ENCODE measurements around the gene CSRP3. TPM values are rescaled to one million over a fixed set of nuclear protein-coding genes. Genes with fewer than 3 reads are reported as not detected.

CSRP3 gene
- polyA plus RNA-seq (2013, experiment 1 of 2): not detected
- polyA plus RNA-seq (2013, experiment 2 of 2): not detected

GRCh38 chr11:19201737-19202605, at the start of gene CSRP3:
Gene CSRP3 (minus strand): TSS chr11:19201983. CDS start chr11:19192448, 9,535 bp downstream.
- H3K9me3 ChIP-seq (ENCODE audit: control insufficient read depth, low read length): peaks cover 4% of the 10 kb centered on the region
- H3K4me3 ChIP-seq (ENCODE audit: extremely low read depth, insufficient read depth, low read length, poor library complexity, severe bottlenecking): no peak within 1 kb of the TSS
- no peak within 1 kb of the TSS for H3K27ac ChIP-seq (ENCODE audit: low read depth, low read length, severe bottlenecking)
- H3K4me1 ChIP-seq (ENCODE audit: control insufficient read depth, insufficient read depth, low read length, poor library complexity, severe bottlenecking): peaks cover 6% of the 10 kb centered on the region
- 75 to 77% methylated on average over 2 to 4 of the region's 7 CpGs for WGBS, 2 experiments (ENCODE audit: insufficient coverage in 2 of 2)
- H3K36me3 ChIP-seq (ENCODE audit: control insufficient read depth, insufficient read depth, low read length): no peaks in the 10 kb centered on the region

GRCh38 chr11:19251577-19251976, 49.8 kb upstream of the CSRP3 start:
- no peaks in the 10 kb centered on the region for H3K36me3 ChIP-seq (ENCODE audit: control insufficient read depth, insufficient read depth, low read length)
- no peaks in the 10 kb centered on the region for H3K4me1 ChIP-seq (ENCODE audit: control insufficient read depth, insufficient read depth, low read length, poor library complexity, severe bottlenecking)
- H3K9me3 ChIP-seq (ENCODE audit: control insufficient read depth, low read length): peaks cover 3% of the 10 kb centered on the region
- H3K4me3 ChIP-seq (ENCODE audit: extremely low read depth, insufficient read depth, low read length, poor library complexity, severe bottlenecking): no peak overlapping the region
- no peak overlapping the region for H3K27ac ChIP-seq (ENCODE audit: low read depth, low read length, severe bottlenecking)

GRCh38 chr11:19246816-19247215, 45.0 kb upstream of the CSRP3 start:
- no peaks in the 10 kb centered on the region for H3K36me3 ChIP-seq (ENCODE audit: control insufficient read depth, insufficient read depth, low read length)
- no peaks in the 10 kb centered on the region for H3K4me1 ChIP-seq (ENCODE audit: control insufficient read depth, insufficient read depth, low read length, poor library complexity, severe bottlenecking)
- H3K27ac ChIP-seq (ENCODE audit: low read depth, low read length, severe bottlenecking): no peak overlapping the region
- H3K9me3 ChIP-seq (ENCODE audit: control insufficient read depth, low read length): no peaks in the 10 kb centered on the region
- H3K4me3 ChIP-seq (ENCODE audit: extremely low read depth, insufficient read depth, low read length, poor library complexity, severe bottlenecking): no peak overlapping the region
- 83% methylated on average over 1 of the region's 1 CpG; no CpG with 5 or more reads in 1 of the 2 experiments for WGBS, 2 experiments (ENCODE audit: insufficient coverage in 2 of 2)

GRCh38 chr11:19245351-19245750, 43.6 kb upstream of the CSRP3 start:
- Histone ChIP-seq H3K9me3 (ENCODE audit: control insufficient read depth, low read length) (no peaks in the 10 kb centered on the region), H3K36me3 (ENCODE audit: control insufficient read depth, insufficient read depth, low read length) (no peaks in the 10 kb centered on the region), H3K4me1 (ENCODE audit: control insufficient read depth, insufficient read depth, low read length, poor library complexity, severe bottlenecking) (no peaks in the 10 kb centered on the region), H3K27ac (ENCODE audit: low read depth, low read length, severe bottlenecking) (no peak overlapping the region), H3K4me3 (ENCODE audit: extremely low read depth, insufficient read depth, low read length, poor library complexity, severe bottlenecking) (no peak overlapping the region)
- 87 to 98% methylated on average over 4 of the region's 5 CpGs for WGBS, 2 experiments (ENCODE audit: insufficient coverage in 2 of 2)

- no peaks in the 10 kb centered on the region for H3K36me3 ChIP-seq (ENCODE audit: control insufficient read depth, insufficient read depth, low read length)
- no peaks in the 10 kb centered on the region for H3K4me1 ChIP-seq (ENCODE audit: control insufficient read depth, insufficient read depth, low read length, poor library complexity, severe bottlenecking)
- H3K27ac ChIP-seq (ENCODE audit: low read depth, low read length, severe bottlenecking): no peak overlapping the region
- no peaks in the 10 kb centered on the region for H3K9me3 ChIP-seq (ENCODE audit: control insufficient read depth, low read length)
- no peak overlapping the region for H3K4me3 ChIP-seq (ENCODE audit: extremely low read depth, insufficient read depth, low read length, poor library complexity, severe bottlenecking)
- WGBS, 2 experiments (ENCODE audit: insufficient coverage in 2 of 2): 77 to 80% methylated on average over 1 to 2 of the region's 2 CpGs
These were observed 42.8 kb upstream of the CSRP3 start for GRCh38 chr11:19244621-19245020.

- peaks cover under 1% of the 10 kb centered on the region for H3K4me1 ChIP-seq (ENCODE audit: control insufficient read depth, insufficient read depth, low read length, poor library complexity, severe bottlenecking)
- no peaks in the 10 kb centered on the region for H3K9me3 ChIP-seq (ENCODE audit: control insufficient read depth, low read length)
- no peaks in the 10 kb centered on the region for H3K36me3 ChIP-seq (ENCODE audit: control insufficient read depth, insufficient read depth, low read length)
- H3K27ac ChIP-seq (ENCODE audit: low read depth, low read length, severe bottlenecking): no peak overlapping the region
- 100% methylated on average over 2 of the region's 6 CpGs; no CpG with 5 or more reads in 1 of the 2 experiments for WGBS, 2 experiments (ENCODE audit: insufficient coverage in 2 of 2)
- no peak overlapping the region for H3K4me3 ChIP-seq (ENCODE audit: extremely low read depth, insufficient read depth, low read length, poor library complexity, severe bottlenecking)
These were observed 42.3 kb upstream of the CSRP3 start for GRCh38 chr11:19244084-19244483.

- H3K4me1 ChIP-seq (ENCODE audit: control insufficient read depth, insufficient read depth, low read length, poor library complexity, severe bottlenecking): peaks cover 5% of the 10 kb centered on the region
- H3K9me3 ChIP-seq (ENCODE audit: control insufficient read depth, low read length): no peaks in the 10 kb centered on the region
- H3K36me3 ChIP-seq (ENCODE audit: control insufficient read depth, insufficient read depth, low read length): no peaks in the 10 kb centered on the region
- H3K27ac ChIP-seq (ENCODE audit: low read depth, low read length, severe bottlenecking): no peak overlapping the region
- H3K4me3 ChIP-seq (ENCODE audit: extremely low read depth, insufficient read depth, low read length, poor library complexity, severe bottlenecking): no peak overlapping the region
These were observed 41.8 kb upstream of the CSRP3 start for GRCh38 chr11:19243613-19244012.

- H3K4me3 ChIP-seq (ENCODE audit: extremely low read depth, insufficient read depth, low read length, poor library complexity, severe bottlenecking): no peak overlapping the region
- WGBS, 2 experiments (ENCODE audit: insufficient coverage in 2 of 2): 59 to 68% methylated on average over 5 of the region's 5 CpGs
- peaks cover 5% of the 10 kb centered on the region for H3K4me1 ChIP-seq (ENCODE audit: control insufficient read depth, insufficient read depth, low read length, poor library complexity, severe bottlenecking)
- no peak overlapping the region for H3K27ac ChIP-seq (ENCODE audit: low read depth, low read length, severe bottlenecking)
- H3K36me3 ChIP-seq (ENCODE audit: control insufficient read depth, insufficient read depth, low read length): no peaks in the 10 kb centered on the region
- no peaks in the 10 kb centered on the region for H3K9me3 ChIP-seq (ENCODE audit: control insufficient read depth, low read length)
These were observed 41.4 kb upstream of the CSRP3 start for GRCh38 chr11:19243143-19243542.

- Histone ChIP-seq H3K4me1 (ENCODE audit: control insufficient read depth, insufficient read depth, low read length, poor library complexity, severe bottlenecking) (peaks cover 5% of the 10 kb centered on the region), H3K27ac (ENCODE audit: low read depth, low read length, severe bottlenecking) (no peak overlapping the region), H3K4me3 (ENCODE audit: extremely low read depth, insufficient read depth, low read length, poor library complexity, severe bottlenecking) (peak overlapping the region; percentile 63), H3K9me3 (ENCODE audit: control insufficient read depth, low read length) (no peaks in the 10 kb centered on the region), H3K36me3 (ENCODE audit: control insufficient read depth, insufficient read depth, low read length) (peaks cover under 1% of the 10 kb centered on the region)
- 12 to 13% methylated on average over 45 to 51 of the region's 55 CpGs for WGBS, 2 experiments (ENCODE audit: insufficient coverage in 2 of 2)
These were observed 40.6 kb upstream of the CSRP3 start for GRCh38 chr11:19242179-19242932.

- H3K27ac ChIP-seq (ENCODE audit: low read depth, low read length, severe bottlenecking): no peak overlapping the region
- H3K9me3 ChIP-seq (ENCODE audit: control insufficient read depth, low read length): no peaks in the 10 kb centered on the region
- peaks cover 5% of the 10 kb centered on the region for H3K4me1 ChIP-seq (ENCODE audit: control insufficient read depth, insufficient read depth, low read length, poor library complexity, severe bottlenecking)
- peaks cover 8% of the 10 kb centered on the region for H3K36me3 ChIP-seq (ENCODE audit: control insufficient read depth, insufficient read depth, low read length)
- H3K4me3 ChIP-seq (ENCODE audit: extremely low read depth, insufficient read depth, low read length, poor library complexity, severe bottlenecking): peak overlapping the region; percentile 63
- 0% methylated on average over 48 to 68 of the region's 92 CpGs for WGBS, 2 experiments (ENCODE audit: insufficient coverage in 2 of 2)
These were observed 39.7 kb upstream of the CSRP3 start for GRCh38 chr11:19241260-19242178.
